SK-N-SH treated with all-trans-retinoic acid at 6 μM for 48 hours (cell line): Measurements from ENCODE around the gene LAIR2.

Source experiments
- GLIS3 ChIP-seq: fragments of 250-450 bp; sonication (Bioruptor Pico); IDR thresholded peaks from 2 replicates; pipeline ENCODE4 v1.5.0; 2020; ENCODE audit warnings: mild to moderate bottlenecking, moderate library complexity
- RARB ChIP-seq: fragments of 250-450 bp; sonication (Bioruptor Pico); IDR thresholded peaks from 2 replicates; pipeline ENCODE4 v1.8.0; 2021; ENCODE audit warnings: mild to moderate bottlenecking, moderate library complexity
- ZC3H10 ChIP-seq: fragments of 250-450 bp; sonication (Bioruptor Pico); IDR thresholded peaks from 2 replicates; pipeline ENCODE4 v1.5.1; 2021; ENCODE audit warnings: mild to moderate bottlenecking, moderate library complexity
- ZNF8 ChIP-seq: fragments of 450-650 bp; formaldehyde crosslinking; IDR thresholded peaks from 2 replicates; pipeline ENCODE4 v1.5.0; 2020; ENCODE audit warnings: mild to moderate bottlenecking, moderate library complexity
- TF ChIP-seq, protein P1 (sequence below): fragments of 250-450 bp; sonication (Bioruptor Pico); IDR thresholded peaks from 2 replicates; pipeline ENCODE4 v1.8.0; 2021; ENCODE audit warnings: low read depth, mild to moderate bottlenecking, moderate library complexity, borderline replicate concordance
- TF ChIP-seq, protein P2 (sequence below): fragments of 250-450 bp; sonication (Bioruptor Pico); IDR thresholded peaks from 2 replicates; pipeline ENCODE4 v1.5.1; 2021; ENCODE audit warnings: mild to moderate bottlenecking, moderate library complexity
- TF ChIP-seq, protein P3 (sequence below): fragments of 250-450 bp; sonication (Bioruptor Pico); IDR thresholded peaks from 2 replicates; pipeline ENCODE4 v1.5.1; 2020; ENCODE audit warnings: low read depth, mild to moderate bottlenecking, moderate library complexity

DNA sequence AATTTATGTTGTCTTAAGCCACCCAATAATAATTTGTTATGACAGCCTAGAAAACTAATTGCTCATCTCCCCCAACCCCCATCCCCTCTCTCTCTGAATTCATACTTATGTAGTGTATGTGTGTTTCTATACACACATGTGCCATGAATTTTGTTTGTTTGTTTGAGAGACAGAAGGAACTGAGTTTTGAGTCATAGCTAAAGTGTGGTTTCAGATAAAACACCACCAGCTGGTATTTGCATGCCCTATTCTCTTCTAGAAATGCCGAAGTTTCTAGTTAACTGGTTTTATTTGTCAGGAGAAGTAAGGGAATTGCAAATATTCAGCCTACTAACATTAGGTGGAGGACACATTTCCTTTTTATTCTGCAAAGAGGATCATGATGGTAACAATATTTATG is 53.6 kb downstream of the LAIR2 start:
- TF ChIP-seq ZNF8 (CRISPR knock-in tag) (no peak), ZC3H10 (CRISPR knock-in tag) (no peak), GLIS3 (no peak), RARB (CRISPR knock-in tag) (no peak)
- TF ChIP-seq, protein P1, sequence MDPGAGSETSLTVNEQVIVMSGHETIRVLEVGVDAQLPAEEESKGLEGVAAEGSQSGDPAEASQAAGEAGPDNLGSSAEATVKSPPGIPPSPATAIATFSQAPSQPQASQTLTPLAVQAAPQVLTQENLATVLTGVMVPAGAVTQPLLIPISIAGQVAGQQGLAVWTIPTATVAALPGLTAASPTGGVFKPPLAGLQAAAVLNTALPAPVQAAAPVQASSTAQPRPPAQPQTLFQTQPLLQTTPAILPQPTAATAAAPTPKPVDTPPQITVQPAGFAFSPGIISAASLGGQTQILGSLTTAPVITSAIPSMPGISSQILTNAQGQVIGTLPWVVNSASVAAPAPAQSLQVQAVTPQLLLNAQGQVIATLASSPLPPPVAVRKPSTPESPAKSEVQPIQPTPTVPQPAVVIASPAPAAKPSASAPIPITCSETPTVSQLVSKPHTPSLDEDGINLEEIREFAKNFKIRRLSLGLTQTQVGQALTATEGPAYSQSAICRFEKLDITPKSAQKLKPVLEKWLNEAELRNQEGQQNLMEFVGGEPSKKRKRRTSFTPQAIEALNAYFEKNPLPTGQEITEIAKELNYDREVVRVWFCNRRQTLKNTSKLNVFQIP (CRISPR knock-in tag): no peak
- TF ChIP-seq, protein P2, sequence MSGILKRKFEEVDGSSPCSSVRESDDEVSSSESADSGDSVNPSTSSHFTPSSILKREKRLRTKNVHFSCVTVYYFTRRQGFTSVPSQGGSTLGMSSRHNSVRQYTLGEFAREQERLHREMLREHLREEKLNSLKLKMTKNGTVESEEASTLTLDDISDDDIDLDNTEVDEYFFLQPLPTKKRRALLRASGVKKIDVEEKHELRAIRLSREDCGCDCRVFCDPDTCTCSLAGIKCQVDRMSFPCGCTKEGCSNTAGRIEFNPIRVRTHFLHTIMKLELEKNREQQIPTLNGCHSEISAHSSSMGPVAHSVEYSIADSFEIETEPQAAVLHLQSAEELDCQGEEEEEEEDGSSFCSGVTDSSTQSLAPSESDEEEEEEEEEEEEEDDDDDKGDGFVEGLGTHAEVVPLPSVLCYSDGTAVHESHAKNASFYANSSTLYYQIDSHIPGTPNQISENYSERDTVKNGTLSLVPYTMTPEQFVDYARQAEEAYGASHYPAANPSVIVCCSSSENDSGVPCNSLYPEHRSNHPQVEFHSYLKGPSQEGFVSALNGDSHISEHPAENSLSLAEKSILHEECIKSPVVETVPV (CRISPR knock-in tag): no peak
- TF ChIP-seq, protein P3, sequence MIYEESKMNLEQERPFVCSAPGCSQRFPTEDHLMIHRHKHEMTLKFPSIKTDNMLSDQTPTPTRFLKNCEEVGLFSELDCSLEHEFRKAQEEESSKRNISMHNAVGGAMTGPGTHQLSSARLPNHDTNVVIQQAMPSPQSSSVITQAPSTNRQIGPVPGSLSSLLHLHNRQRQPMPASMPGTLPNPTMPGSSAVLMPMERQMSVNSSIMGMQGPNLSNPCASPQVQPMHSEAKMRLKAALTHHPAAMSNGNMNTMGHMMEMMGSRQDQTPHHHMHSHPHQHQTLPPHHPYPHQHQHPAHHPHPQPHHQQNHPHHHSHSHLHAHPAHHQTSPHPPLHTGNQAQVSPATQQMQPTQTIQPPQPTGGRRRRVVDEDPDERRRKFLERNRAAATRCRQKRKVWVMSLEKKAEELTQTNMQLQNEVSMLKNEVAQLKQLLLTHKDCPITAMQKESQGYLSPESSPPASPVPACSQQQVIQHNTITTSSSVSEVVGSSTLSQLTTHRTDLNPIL (CRISPR knock-in tag): no peak
